GM21367 (cell line): ENCODE results near the gene DBNDD1.

ENCODE experiments used
- ATAC-seq: cut with Tn5 transposase; IDR thresholded peaks from one replicate; pipeline ENCODE4 v1.9.1; 2021; ENCODE audit not compliant: unreplicated experiment

Gene DBNDD1

DNA sequence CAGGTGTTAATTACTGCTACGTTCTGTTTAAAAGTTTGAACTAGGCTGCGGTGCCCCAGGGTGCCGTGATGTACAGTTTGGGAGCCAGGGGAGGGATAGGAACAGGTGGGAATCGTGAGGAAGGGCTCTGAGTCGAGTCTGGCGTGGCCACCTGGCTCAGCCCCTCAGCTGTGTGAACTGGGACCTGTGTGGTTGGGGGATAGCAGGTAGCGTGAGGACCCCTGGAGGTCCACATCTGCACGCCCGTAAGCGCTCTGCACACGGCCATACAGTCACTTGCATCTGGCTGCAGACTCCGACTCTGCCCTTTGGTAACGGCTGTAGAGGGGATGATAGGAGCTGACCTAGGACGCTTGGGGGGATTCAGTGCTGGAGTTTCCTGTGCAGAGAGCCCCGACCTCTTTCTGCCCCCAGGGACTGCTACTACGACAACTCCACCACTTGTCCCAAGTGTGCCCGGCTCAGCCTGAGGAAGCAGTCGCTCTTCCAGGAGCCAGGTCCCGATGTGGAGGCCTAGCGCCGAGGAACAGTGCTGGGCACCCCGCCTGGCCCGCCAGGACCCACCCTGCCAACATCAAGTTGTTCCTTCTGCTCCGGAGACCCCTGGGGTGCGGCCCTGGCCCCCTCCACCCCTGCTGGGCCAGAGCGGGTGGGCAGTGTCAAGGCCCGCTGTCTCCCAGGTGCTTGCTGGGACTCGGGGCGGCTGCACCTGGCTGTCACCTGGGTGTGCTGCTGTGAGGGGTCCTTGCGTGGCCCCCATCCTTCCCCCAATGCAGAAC lies 53.6 kb downstream of the DBNDD1 start:
- ATAC-seq, result no peak

DNA sequence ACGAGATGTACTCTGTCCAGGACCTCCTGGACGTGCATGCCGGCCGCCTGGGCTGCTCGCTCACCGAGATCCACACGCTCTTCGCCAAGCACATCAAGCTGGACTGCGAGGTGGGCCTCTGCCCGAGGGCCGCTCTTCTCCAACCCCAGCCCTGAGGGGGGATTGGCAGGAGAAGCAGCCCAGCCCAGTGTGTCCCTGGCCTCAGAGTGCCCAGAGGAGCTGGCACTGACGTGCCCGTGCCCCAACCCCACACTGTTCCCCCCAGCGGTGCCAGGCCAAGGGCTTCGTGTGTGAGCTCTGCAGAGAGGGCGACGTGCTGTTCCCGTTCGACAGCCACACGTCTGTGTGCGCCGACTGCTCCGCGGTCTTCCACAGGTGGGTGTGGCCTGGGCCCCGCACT lies 55.1 kb downstream of the DBNDD1 start:
- no peak for ATAC-seq

DNA sequence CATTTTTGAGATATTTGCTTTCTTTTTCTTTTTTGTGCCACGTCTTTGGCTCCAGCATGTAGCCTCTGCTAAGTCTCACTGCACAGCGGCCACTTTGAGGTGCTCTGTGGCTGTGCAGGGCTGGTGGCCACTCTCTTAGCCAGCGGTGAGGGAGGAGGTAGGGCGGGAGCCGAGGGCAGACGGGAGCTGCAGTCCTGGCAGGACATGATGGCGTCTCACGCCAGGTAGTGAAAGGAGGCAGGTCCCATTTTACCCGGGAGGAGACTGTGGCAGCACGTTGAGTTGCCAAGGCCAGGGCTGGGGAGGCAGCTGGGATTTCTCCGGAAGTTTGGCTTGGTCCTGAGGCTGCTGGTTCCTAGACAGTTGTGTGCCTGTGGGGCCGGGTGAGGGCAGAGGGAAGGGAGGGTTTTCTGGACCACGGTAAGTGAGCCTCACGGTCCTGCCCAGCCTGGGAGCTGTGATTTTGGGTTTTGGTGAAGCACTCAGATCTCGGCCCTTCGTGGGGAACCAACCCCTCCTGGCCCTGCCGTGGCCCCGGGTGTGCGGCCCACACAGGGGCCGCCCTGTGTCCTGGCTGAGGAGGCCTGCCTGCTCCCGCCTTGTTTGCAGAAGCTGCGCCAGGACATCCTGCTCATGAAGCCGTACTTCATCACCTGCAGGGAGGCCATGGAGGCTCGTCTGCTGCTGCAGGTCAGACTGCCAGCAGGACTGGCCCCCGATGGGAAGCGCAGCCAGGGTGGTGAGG lies 56.3 kb downstream of the DBNDD1 start:
- no peak for ATAC-seq

DNA sequence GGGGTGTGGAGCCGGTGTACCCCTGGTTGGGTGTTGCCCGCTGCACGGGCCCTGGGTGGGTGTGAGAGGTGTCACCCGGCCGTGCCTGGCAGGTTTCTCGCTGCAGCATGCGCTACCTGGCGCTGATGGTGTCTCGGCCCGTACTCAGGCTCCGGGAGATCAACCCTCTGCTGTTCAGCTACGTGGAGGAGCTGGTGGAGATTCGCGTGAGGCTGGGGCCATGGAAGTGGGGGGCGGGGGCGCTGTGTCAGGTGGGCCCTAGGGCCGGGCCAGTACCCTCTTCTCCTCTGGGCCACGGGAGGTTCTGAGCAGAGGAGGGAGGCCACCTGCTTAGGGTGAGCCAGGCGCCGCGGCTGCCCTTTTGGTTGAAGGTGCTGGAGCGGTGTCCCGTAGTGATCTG lies 57.3 kb downstream of the DBNDD1 start:
- no peak for ATAC-seq

DNA sequence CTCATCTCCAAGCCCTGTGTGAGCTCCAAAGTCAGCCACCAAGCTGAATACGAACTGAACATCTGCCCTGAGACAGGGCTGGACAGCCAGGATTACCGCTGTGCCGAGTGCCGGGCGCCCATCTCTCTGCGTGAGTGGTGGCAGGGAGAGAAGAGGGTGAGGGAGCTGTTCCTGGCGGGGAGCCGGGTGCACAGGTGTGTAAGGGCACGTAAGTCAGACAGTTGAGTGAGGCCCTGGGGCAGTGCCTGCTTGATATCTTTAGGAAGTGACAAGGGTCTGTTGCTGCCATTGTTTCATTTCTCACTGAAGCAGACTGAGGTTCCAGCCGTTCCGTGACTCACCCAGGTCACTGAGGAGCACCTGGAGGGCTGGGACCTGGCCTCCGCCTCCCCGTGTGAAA lies 58.3 kb downstream of the DBNDD1 start:
- no peak for ATAC-seq

DNA sequence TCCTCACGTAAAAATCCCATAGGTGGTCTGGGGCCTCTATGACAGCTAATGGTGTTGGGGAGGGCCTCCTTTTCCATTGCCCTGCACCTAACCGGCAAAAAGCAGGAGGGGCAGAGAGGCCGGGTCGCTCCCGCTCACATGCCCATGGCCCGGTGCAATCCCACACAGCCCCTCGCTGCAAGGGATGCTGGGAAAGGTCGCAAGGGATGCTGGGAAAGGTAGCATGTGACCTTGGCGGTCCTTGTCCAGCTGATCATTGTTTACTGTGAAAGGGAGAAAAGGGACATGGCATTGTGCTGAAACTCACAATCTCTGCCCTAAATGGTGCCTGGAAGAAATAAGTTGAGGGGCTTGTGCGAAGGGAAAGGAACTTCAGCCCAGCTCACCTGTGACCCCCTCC lies 60.7 kb downstream of the DBNDD1 start:
- ATAC-seq, result no peak

DNA sequence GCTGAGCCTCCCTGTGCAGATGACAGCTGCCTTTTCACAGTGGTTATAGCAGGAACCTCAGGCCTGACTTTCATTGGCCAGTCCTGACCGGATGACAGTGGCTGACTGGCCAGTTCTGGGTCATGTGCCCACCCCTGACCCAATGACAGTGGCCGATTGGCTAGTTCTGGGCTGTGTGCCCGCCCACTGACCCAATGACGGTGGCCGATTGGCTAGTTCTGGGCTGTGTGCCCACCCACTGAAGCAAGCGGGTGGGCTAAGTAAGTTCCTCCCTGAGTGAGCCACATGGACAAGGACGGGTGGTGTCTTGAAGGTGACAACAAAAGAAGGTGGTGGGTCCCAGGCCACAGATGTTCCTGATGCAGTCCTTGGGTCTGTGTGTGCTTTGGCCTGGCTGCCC lies 61.2 kb downstream of the DBNDD1 start:
- ATAC-seq, result no peak

DNA sequence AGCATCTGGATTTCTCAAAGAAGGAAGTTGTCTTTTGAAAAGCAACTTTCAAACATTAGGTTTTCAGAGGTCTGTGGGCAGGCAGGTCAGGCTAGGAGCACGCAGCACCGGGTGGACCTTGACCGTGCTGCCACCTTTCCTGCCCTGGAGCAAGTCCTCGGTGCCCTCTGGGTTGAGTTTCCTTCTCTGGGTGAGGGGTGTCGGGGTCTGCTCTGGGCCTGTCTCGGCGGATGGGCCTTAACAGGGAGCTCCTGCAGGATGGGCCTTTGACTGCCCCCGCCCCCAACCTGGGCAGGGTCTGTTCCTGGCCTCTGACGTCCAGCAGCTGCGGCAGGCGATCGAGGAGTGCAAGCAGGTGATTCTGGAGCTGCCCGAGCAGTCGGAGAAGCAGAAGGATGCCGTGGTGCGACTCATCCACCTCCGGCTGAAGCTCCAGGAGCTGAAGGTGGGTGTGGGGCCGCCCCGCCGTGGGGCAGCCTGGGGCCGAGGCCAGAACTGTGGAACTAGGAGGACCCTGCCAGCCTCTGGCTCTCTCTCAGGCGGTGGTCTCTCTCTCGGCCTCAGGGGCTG lies 62.0 kb downstream of the DBNDD1 start:
- ATAC-seq, result no peak

DNA sequence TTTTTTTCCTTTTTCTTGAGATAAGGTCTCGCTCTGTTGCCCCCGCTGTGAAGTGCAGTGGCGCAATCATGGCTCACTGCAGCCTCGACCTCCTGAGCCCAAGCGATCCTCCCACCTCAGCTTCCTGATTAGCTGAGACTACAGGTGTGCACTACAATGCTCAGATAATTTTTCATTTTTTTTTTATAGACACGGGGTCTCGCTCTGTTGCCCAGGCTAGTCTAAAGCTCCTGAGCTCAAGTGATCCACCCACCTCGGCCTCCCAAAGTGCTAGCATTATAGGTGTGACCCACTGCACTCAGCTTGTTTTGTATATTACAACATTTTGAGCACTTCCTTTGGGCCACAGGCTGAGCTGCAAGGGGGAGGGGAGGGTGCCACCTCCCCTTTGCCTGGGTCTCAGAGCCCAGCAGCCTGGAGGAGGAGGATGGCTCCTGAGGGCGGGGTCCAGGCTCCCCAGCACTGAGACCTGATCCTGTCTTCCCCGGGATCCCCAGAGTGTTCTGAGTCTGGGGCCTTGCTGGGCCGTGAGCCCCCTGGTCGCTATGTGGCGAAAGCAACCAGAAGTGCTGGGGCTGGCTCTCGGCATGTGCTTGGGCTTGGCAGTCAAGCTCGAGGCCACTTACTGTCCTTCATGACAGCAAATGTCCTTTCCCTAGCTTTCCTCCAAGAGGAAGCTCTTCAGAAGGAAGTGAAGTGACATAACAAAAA lies 62.6 kb downstream of the DBNDD1 start:
- no peak for ATAC-seq

DNA sequence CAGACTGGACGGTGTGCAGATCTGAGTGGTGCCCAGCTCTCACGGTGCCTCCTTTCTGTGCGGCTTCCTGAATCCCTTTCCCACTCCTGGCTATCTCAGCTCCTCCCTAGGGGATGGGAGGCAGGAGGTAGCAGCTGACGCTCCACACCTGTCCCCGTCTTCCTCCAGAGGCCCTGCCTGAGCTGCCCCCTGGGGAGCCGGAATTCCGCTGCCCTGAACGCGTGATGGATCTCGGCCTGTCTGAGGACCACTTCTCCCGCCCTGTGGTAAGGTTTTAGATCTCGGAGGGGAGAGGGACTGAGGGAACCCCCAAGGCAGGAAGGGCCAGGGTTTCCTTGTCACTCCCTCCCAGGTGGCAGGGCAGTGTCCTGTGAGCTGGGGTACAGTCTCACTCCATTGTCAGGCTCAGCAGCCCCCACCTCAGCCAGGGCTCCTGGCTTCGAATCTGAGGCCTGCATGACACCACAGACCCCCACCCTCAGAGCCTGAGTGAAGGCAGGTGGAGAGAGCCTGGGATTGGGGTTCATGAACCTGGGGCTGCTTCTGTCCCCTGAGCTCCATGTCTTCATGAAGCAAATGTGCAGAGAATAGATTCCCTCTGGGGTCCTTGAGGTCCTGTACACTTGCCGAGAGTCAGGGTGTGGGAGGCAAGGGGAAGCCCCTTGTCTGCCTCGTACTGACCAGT lies 64.1 kb downstream of the DBNDD1 start:
- ATAC-seq, result no peak
